HEK293 (cell line): Measurements from ENCODE around the gene TMEM151B.

Source experiments
- CTCF ChIP-seq: fragments of 450-650 bp; formaldehyde crosslinking; IDR thresholded peaks from 2 replicates; pipeline ENCODE4 v1.5.1; 2016; ENCODE audit warnings: missing biosample characterization, missing genetic modification characterization
- YY1 ChIP-seq: fragments of 450-650 bp; formaldehyde crosslinking; IDR thresholded peaks from 2 replicates; pipeline ENCODE4 v1.5.1; 2018; ENCODE audit warnings: missing biosample characterization, missing genetic modification characterization
- ZFP41 ChIP-seq: fragments of 450-650 bp; formaldehyde crosslinking; IDR thresholded peaks from 2 replicates; pipeline ENCODE4 v1.5.1; 2016; ENCODE audit warnings: missing biosample characterization, missing genetic modification characterization, borderline replicate concordance
- ZNF138 ChIP-seq: fragments of 450-650 bp; formaldehyde crosslinking; IDR thresholded peaks from 2 replicates; pipeline ENCODE4 v1.5.1; 2016; ENCODE audit warnings: missing biosample characterization, missing genetic modification characterization, borderline replicate concordance
- ZNF514 ChIP-seq: fragments of 450-650 bp; formaldehyde crosslinking; IDR thresholded peaks from 2 replicates; pipeline ENCODE4 v1.5.1; 2016; ENCODE audit warnings: missing biosample characterization, missing genetic modification characterization
- ZNF521 ChIP-seq: fragments of 450-650 bp; formaldehyde crosslinking; IDR thresholded peaks from 2 replicates; pipeline ENCODE4 v1.5.1; 2017; ENCODE audit warnings: missing biosample characterization, mild to moderate bottlenecking, missing genetic modification characterization
- ZNF747 ChIP-seq: fragments of 450-650 bp; formaldehyde crosslinking; IDR thresholded peaks from 2 replicates; pipeline ENCODE4 v1.5.1; 2016; ENCODE audit warnings: missing biosample characterization, missing genetic modification characterization

GRCh38 chr6:44297063-44298038 lies 27.1 kb downstream of the TMEM151B start:
- TF ChIP-seq ZFP41 (tag by site-specific recombination) (no peak), ZNF521 (tag by site-specific recombination) (no peak), YY1 (tag by site-specific recombination) (no peak), ZNF514 (tag by site-specific recombination) (no peak), CTCF (no peak), ZNF138 (tag by site-specific recombination) (no peak), ZNF747 (tag by site-specific recombination) (no peak)
